ENCODE measurements around the gene TTN.

The TTN gene

GRCh38 chr2:178715366-178715765 lies 91.9 kb downstream of the TTN start:
- TF ChIP-seq, protein P1, sequence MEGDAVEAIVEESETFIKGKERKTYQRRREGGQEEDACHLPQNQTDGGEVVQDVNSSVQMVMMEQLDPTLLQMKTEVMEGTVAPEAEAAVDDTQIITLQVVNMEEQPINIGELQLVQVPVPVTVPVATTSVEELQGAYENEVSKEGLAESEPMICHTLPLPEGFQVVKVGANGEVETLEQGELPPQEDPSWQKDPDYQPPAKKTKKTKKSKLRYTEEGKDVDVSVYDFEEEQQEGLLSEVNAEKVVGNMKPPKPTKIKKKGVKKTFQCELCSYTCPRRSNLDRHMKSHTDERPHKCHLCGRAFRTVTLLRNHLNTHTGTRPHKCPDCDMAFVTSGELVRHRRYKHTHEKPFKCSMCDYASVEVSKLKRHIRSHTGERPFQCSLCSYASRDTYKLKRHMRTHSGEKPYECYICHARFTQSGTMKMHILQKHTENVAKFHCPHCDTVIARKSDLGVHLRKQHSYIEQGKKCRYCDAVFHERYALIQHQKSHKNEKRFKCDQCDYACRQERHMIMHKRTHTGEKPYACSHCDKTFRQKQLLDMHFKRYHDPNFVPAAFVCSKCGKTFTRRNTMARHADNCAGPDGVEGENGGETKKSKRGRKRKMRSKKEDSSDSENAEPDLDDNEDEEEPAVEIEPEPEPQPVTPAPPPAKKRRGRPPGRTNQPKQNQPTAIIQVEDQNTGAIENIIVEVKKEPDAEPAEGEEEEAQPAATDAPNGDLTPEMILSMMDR (IDR thresholded peaks at IDR 0.05; ENCODE audit: borderline replicate concordance, insufficient read depth, low read depth, low read length), result no peak

GRCh38 chr2:178707476-178707875 lies 99.7 kb downstream of the TTN start:
- TF ChIP-seq, protein P1 (IDR thresholded peaks at IDR 0.05; ENCODE audit: borderline replicate concordance, insufficient read depth, low read depth, low read length), result no peak

More at GRCh38 chr2:178715366-178715765, 91.9 kb downstream of the TTN start:
- H3K4me3 ChIP-seq (ENCODE audit: low read depth, low read length), result no peak overlapping the region

DNA sequence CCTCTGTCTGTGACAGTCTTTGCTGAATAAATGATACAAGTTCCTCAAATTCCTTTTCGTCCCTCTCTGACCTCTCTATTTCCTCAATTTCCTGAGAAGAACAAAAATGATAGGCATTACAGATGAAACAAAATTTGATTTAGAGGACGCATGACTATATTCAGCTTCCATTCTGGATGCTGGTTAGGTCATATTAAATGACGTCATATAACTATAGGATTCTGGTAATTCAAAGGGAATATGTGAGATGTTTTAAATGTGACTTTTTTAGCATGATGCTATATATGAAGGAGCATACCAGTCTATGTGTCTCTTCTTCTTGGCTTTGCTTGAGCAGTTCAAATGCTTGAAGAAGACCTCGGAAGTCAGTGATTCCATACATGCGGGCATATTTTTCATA lies 102.3 kb downstream of the TTN start:
- H3K4me3 ChIP-seq (ENCODE audit: low read depth, low read length), result no peak overlapping the region
- TF ChIP-seq, protein P1 (IDR thresholded peaks at IDR 0.05; ENCODE audit: borderline replicate concordance, insufficient read depth, low read depth, low read length), result no peak

More at GRCh38 chr2:178707476-178707875, 99.7 kb downstream of the TTN start:
- no peak overlapping the region for H3K4me3 ChIP-seq (ENCODE audit: low read depth, low read length)

DNA sequence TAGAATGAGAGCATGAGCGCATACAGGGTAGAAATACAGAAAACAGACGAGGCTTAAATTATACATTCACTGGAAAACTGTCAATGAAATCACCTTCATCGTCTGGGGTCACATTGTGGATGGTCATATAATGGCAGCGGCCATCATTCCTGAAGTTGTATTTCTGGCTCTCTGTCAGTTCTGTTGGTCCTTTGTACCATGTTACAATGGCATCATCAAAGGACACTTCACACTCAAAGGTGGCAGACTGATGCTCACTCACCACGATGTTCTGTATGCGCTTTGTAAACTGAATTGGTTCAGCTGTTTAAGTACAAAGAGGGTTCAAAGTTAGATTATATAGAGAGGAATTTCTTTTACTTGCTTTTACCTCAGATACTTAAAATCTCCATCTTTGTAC lies 104.9 kb downstream of the TTN start:
- TF ChIP-seq, protein P1 (IDR thresholded peaks at IDR 0.05; ENCODE audit: borderline replicate concordance, insufficient read depth, low read depth, low read length), result no peak
- no peak overlapping the region for H3K4me3 ChIP-seq (ENCODE audit: low read depth, low read length)

DNA sequence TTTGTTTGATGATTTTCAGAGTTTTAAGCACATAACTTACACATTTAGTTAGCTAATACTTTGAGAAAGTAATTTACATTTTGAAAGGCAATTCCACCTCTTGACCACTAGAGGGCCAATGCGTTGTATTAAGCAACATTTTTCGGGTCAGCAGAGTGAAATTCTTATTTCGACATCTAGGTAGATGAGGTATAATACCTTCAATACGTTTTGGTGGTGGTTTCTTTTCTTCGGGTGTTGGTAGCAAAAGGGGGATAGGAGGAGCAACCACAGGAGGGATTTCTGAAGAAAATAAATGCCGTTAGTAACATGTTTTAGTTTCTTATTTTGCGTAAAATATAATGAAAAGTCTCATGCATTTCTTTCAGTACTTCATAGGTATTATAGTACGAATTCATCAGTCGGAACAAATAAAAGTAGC lies 106.3 kb downstream of the TTN start:
- no peak overlapping the region for H3K4me3 ChIP-seq (ENCODE audit: low read depth, low read length)
- TF ChIP-seq, protein P1 (IDR thresholded peaks at IDR 0.05; ENCODE audit: borderline replicate concordance, insufficient read depth, low read depth, low read length), result peak; percentile 79

- no peak overlapping the region for H3K4me3 ChIP-seq (ENCODE audit: low read depth, low read length)
These were observed 107.1 kb downstream of the TTN start for GRCh38 chr2:178700136-178700535.

DNA sequence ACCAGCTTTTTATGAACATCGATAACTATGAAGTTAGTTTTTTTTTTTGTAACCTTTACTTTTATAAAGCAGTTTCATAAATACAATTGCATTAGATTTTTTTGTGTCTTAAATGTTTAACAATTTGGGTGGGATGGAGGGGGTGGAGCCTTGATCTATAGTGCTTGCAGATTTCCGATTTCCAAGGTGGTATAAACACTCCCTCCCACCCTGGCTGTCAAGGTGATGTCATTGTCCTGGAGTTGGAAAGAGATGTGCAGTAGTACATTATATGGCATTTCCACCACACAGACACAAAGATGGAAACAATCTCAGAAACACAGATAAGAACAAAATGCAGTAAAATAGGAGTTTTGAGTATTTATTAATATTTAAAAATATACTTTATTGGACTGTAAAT lies 114.4 kb downstream of the TTN start:
- H3K4me3 ChIP-seq (ENCODE audit: low read depth, low read length), result no peak overlapping the region
- TF ChIP-seq, protein P1 (IDR thresholded peaks at IDR 0.05; ENCODE audit: borderline replicate concordance, insufficient read depth, low read depth, low read length), result no peak

More at GRCh38 chr2:178700136-178700535, 107.1 kb downstream of the TTN start:
- TF ChIP-seq, protein P1 (IDR thresholded peaks at IDR 0.05; ENCODE audit: borderline replicate concordance, insufficient read depth, low read depth, low read length), result no peak

Data from GM12875 (cell line).